Prostate gland (tissue), 2 donors: ENCODE measurements around the gene PDZD4. TPM values are rescaled to one million over a fixed set of nuclear protein-coding genes. Genes with fewer than 3 reads are reported as not detected.

Source experiments
- DNase-seq: peaks from one replicate; pipeline ENCODE4 v3.0.0-alpha.2; 2019; ENCODE audit warnings: low spot score
- H3K27ac ChIP-seq, 2 donors: fragments of 200-600 bp; sonication (generic); 2 replicates each; pipeline ENCODE4 v1.5.1; 2017 to 2019
- H3K27me3 ChIP-seq: fragments of 200-600 bp; sonication (generic); replicated peaks from 2 replicates; pipeline ENCODE4 v1.5.1; 2019; ENCODE audit not compliant: insufficient read depth
- H3K36me3 ChIP-seq, 2 donors: fragments of 200-600 bp; sonication (generic); 1 replicate in 1 of 2; 2 replicates in 1 of 2; pipeline versions ENCODE4 v1.5.1 to v1.8.1; 2017 to 2019
- H3K4me1 ChIP-seq: fragments of 200-600 bp; sonication (generic); replicated peaks from 2 replicates; pipeline ENCODE4 v1.5.1; 2019
- H3K4me3 ChIP-seq, 2 donors: fragments of 200-600 bp; sonication (generic); 2 replicates each; pipeline ENCODE4 v1.5.1; 2017 to 2019
- H3K9me3 ChIP-seq: fragments of 200-600 bp; sonication (generic); 2 replicates; pipeline ENCODE4 v1.5.1; 2017
- POLR2A ChIP-seq: fragments of 450-650 bp; IDR thresholded peaks from one replicate; pipeline ENCODE4 v1.6.1; 2016; ENCODE audit warnings: antibody characterized with exemption, mild to moderate bottlenecking
- POLR2AphosphoS5 ChIP-seq: sonication (generic); formaldehyde crosslinking; IDR thresholded peaks from one replicate; pipeline ENCODE4 v1.6.1; 2017; ENCODE audit warnings: antibody characterized with exemption
- WGBS: methylation state at CpG from one replicate; pipeline ENCODE4 v1.1.5; 2018; 5-methylcytosine and 5-hydroxymethylcytosine counted together
- intact Hi-C: fragments of 100-400 bp; cut with DNase I; formaldehyde crosslinking; loops from one replicate; pipeline ENCODE4 v1.14.2; 2022
- total RNA-seq, 2 donors: library from RNA; depleted of rRNA; stranded (reverse); fragments of >200 nt; gene quantifications; one replicate each; pipeline ENCODE4 v1.1.0, GENCODE V29; 2016
- TF ChIP-seq, protein P1 (sequence below), 4 experiments: fragments of 200-600 bp in 2 of 4; fragments of 450-650 bp in 2 of 4; sonication (generic) in 2 of 4; IDR thresholded peaks; 1 replicate in 3 of 4; 2 replicates in 1 of 4; pipeline ENCODE4 v1.5.1; 2016 to 2019; ENCODE audit warnings: antibody characterized with exemption in 4 of 4, mild to moderate bottlenecking in 2 of 4, moderate library complexity in 2 of 4

The PDZD4 gene
- total RNA-seq, 2 donors from 2014 or later, result 7.2 to 16.8 TPM

DNA sequence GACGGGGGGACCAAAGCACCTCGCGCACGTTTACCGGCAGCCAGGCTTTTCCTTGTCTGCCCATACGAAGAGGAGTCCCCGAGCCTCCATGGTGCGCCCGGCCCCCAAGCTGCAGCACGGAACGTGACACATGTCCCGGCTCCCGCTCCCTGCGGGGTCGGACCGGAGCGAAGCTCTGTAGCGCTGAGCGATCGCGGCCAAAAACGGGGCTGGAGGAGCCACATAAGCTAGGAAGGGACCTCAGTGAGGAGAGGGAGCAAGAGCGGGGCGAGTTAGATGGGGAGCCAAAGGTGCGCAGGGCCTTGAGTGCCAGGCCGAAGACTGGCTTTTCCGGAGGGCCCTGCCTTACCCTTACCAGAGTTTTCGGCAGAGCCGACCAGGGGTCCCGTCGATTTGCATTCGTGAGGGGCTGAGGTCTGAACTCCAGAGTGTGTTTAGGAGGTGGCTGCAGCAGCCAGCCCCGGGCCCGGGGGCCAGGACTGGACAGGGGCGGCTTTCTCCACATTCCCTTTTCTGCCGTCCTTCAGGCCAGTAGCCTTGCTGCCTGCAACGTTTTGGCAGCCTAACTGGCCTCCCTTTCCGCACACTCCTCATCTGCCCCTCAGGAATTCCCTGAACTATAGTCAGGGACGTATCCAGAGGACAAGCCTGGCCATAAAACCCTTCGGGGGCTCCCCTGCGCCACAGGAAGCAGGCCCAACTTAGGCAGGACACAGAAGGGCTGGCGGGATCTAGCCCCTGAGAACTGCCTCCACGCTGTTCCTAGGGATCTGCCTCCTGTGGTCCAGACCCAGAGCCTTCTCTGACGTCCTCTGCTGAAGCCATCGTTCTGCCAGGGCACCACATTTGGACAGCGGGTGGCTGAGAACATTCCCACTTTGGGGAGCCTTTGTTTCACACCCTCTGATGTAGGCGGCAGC, 35.2 kb downstream of the PDZD4 start:
- H3K27me3 ChIP-seq, result no peaks in the 10 kb centered on the region
- H3K36me3 ChIP-seq, result no peaks in the 10 kb centered on the region
- DNase-seq, result no peak
- WGBS, result 11% methylated on average over 15 of the region's 47 CpGs
- intact Hi-C loops, result no loop called here
- H3K4me1 ChIP-seq, result no peaks in the 10 kb centered on the region
- no peaks in the 10 kb centered on the region for H3K9me3 ChIP-seq
- H3K27ac ChIP-seq, result peak overlapping the region; percentile 90 to 93
- peak overlapping the region; percentile 55 to 57 for H3K4me3 ChIP-seq
- TF ChIP-seq POLR2A, result no peak
- no peak for TF ChIP-seq POLR2AphosphoS5
- TF ChIP-seq, protein P1, sequence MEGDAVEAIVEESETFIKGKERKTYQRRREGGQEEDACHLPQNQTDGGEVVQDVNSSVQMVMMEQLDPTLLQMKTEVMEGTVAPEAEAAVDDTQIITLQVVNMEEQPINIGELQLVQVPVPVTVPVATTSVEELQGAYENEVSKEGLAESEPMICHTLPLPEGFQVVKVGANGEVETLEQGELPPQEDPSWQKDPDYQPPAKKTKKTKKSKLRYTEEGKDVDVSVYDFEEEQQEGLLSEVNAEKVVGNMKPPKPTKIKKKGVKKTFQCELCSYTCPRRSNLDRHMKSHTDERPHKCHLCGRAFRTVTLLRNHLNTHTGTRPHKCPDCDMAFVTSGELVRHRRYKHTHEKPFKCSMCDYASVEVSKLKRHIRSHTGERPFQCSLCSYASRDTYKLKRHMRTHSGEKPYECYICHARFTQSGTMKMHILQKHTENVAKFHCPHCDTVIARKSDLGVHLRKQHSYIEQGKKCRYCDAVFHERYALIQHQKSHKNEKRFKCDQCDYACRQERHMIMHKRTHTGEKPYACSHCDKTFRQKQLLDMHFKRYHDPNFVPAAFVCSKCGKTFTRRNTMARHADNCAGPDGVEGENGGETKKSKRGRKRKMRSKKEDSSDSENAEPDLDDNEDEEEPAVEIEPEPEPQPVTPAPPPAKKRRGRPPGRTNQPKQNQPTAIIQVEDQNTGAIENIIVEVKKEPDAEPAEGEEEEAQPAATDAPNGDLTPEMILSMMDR (IDR thresholded peaks at IDR 0.05), result no peak

- peak within 1 kb of the TSS; percentile 55 to 57 for H3K4me3 ChIP-seq
- H3K27me3 ChIP-seq, result no peaks in the 10 kb centered on the region
- no peaks in the 10 kb centered on the region for H3K36me3 ChIP-seq
- H3K9me3 ChIP-seq, result no peaks in the 10 kb centered on the region
- H3K4me1 ChIP-seq, result no peaks in the 10 kb centered on the region
- WGBS, result 0% methylated on average over 38 of the region's 92 CpGs
- peak; percentile 87 for DNase-seq
- intact Hi-C loops, result no loop called here
- peak within 1 kb of the TSS; percentile 90 to 93 for H3K27ac ChIP-seq
- TF ChIP-seq, protein P1 (IDR thresholded peaks at IDR 0.05), result peak in 3 of 4 experiments; percentile 20 to 53 (median 28)
- TF ChIP-seq POLR2AphosphoS5 (peak; percentile 90), POLR2A (peak; percentile 36)
Measured at GRCh38 chrX:153794018-153794896, 36.1 kb downstream of the PDZD4 start, which contains the start of the genes IDH3G and SSR4. TSS of gene IDH3G (minus strand) at chrX:153794375. CDS start at chrX:153794326, 49 bp downstream. TSS of gene SSR4 (plus strand) at chrX:153794668. CDS start at chrX:153794688, 20 bp downstream.

- H3K27ac ChIP-seq, result peak overlapping the region; percentile 90 to 93
- no peak for DNase-seq
- H3K4me1 ChIP-seq, result no peaks in the 10 kb centered on the region
- peak overlapping the region; percentile 55 to 57 for H3K4me3 ChIP-seq
- TF ChIP-seq POLR2A (no peak), POLR2AphosphoS5 (no peak)
- TF ChIP-seq, protein P1 (IDR thresholded peaks at IDR 0.05), result no peak
- intact Hi-C loops, result no loop called here
- H3K9me3 ChIP-seq, result no peaks in the 10 kb centered on the region
- 11% methylated on average over 6 of the region's 7 CpGs for WGBS
- no peaks in the 10 kb centered on the region for H3K27me3 ChIP-seq
- H3K36me3 ChIP-seq, result no peaks in the 10 kb centered on the region
Measured at GRCh38 chrX:153793291-153793690, 37.1 kb downstream of the PDZD4 start.

DNA sequence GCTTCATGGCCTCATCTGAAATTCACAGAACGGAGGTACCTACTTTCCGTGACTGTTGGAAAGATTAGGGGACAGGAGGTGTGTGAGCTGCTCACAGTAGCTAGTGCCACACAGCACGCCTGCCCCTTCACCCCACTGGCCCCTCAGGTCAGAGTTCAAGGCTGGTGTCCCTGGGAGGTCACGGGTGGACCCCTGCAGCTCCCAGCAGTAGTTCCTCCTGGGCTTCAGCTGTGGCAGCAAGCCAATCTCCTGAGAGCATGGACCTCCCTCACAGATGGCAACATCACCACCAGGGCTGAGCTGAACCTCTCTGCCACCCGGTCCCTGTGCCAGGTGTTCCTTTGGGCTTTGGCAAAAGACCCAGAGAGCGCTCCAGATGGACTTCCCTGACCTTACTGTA, 38.0 kb downstream of the PDZD4 start:
- Histone ChIP-seq H3K4me1 (no peaks in the 10 kb centered on the region), H3K4me3 (no peak overlapping the region), H3K27ac (no peak overlapping the region), H3K9me3 (no peaks in the 10 kb centered on the region), H3K36me3 (no peaks in the 10 kb centered on the region), H3K27me3 (no peaks in the 10 kb centered on the region)
- no peak for DNase-seq
- intact Hi-C loops, result no loop called here
- WGBS, result 85% methylated on average over 6 of the region's 6 CpGs
- TF ChIP-seq, protein P1 (IDR thresholded peaks at IDR 0.05), result no peak
- TF ChIP-seq POLR2AphosphoS5 (no peak), POLR2A (no peak)
